ENCODE data around the gene HIGD1A. TPM values are rescaled to one million over a fixed set of nuclear protein-coding genes. Genes with fewer than 3 reads are reported as not detected.

Gene HIGD1A
- total and polyA plus RNA-seq, 7 donors = 81.0 to 169 (median 118) TPM

DNA sequence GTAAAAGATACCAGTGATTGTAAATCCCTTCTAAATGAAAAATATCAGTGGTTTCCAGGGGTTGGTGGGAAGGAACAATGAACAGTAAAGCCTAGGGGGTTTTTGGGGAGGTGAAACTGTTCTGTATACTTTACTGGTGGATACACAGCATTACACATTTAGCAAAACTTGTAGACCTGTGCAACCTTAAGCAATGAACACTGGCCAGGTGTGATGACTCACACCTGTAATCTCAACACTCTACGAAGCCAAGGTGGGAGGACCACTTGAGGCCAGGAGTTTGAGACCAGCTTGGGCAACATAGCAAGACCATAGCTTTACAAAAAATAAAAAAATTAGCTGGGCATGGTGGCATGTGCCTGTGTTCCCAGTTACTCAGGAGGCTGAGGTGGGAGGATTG lies 33.0 kb downstream of the HIGD1A start:
- no peak for TF ChIP-seq CTCF (IDR thresholded peaks at IDR 0.05)
- Histone ChIP-seq H3K9me3 (no peaks in the 10 kb centered on the region), H3K36me3 (ENCODE audit: insufficient read depth in 1 of 2, low read depth in 1 of 2) (no peaks in the 10 kb centered on the region), H3K4me1 (no peaks in the 10 kb centered on the region), H3K27ac (no peak overlapping the region), H3K27me3 (ENCODE audit: insufficient read depth in 3 of 3, low read length in 2 of 3) (no peaks in the 10 kb centered on the region), H3K4me3 (no peak overlapping the region)
- ATAC-seq (no peak), DNase-seq (no peak)
- 86 to 93% (median 91%) methylated on average over 1 of the region's 1 CpG for WGBS, 3 donors
- intact Hi-C loops (cut with DNase I) = no loop called here

GRCh38 chr3:42769477-42770131 lies 34.7 kb downstream of the HIGD1A start:
- intact Hi-C loops (cut with DNase I) = no loop called here
- ATAC-seq = no peak

DNA sequence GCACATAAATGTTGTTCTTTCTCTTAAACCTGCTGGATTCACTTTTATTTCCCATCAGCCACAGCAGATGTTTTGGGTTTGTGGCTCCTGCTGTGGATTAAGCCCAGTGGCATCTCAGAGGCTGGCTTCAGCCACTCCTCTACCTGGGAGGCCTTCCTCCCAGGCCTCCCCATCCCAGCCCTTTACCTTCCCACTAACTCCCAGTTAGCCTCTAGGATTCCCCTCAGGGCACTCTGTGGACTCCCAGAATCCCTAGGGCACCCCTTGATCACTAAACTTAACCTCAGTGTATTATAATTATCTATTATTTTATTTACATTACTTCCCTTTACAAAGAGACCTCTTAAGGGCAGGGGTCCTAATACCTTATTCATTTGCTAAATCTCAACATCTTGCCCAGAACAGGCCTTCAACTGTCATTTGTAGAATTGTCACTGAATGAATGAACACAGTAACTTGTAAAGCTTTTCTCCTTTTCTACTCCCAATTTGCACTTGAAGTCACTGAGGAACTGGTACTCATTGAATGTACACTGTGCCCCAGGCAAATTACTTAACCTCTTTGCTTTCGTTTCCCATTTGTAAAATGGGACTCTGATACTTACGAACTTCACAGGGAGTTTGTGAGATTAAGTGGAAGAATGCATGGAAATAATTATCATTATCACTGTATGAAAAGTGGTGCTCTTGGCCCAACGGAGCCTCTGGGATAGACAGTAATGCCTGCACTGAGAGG lies 39.6 kb downstream of the HIGD1A start:
- Histone ChIP-seq H3K27me3 (ENCODE audit: insufficient read depth in 3 of 3, low read length in 2 of 3) (no peaks in the 10 kb centered on the region), H3K4me1 (no peaks in the 10 kb centered on the region), H3K9me3 (no peaks in the 10 kb centered on the region), H3K27ac (no peak overlapping the region), H3K36me3 (ENCODE audit: insufficient read depth in 1 of 2, low read depth in 1 of 2) (no peaks in the 10 kb centered on the region), H3K4me3 (no peak overlapping the region)
- no peak for TF ChIP-seq CTCF (IDR thresholded peaks at IDR 0.05)
- intact Hi-C loops (cut with DNase I) = no loop called here
- no peak for ATAC-seq
- DNase-seq = no peak
- 62 to 78% (median 63%) methylated on average over 3 of the region's 3 CpGs for WGBS, 3 donors

More at GRCh38 chr3:42769477-42770131, 34.7 kb downstream of the HIGD1A start:
- Histone ChIP-seq H3K9me3 (no peaks in the 10 kb centered on the region), H3K4me1 (no peaks in the 10 kb centered on the region), H3K4me3 (no peak overlapping the region), H3K27ac (no peak overlapping the region), H3K36me3 (ENCODE audit: insufficient read depth in 1 of 2, low read depth in 1 of 2) (no peaks in the 10 kb centered on the region), H3K27me3 (ENCODE audit: insufficient read depth in 3 of 3, low read length in 2 of 3) (no peaks in the 10 kb centered on the region)
- TF ChIP-seq CTCF (IDR thresholded peaks at IDR 0.05) = no peak
- DNase-seq = no peak
- 79 to 86% (median 82%) methylated on average over 26 to 28 of the region's 28 CpGs for WGBS, 3 donors

DNA sequence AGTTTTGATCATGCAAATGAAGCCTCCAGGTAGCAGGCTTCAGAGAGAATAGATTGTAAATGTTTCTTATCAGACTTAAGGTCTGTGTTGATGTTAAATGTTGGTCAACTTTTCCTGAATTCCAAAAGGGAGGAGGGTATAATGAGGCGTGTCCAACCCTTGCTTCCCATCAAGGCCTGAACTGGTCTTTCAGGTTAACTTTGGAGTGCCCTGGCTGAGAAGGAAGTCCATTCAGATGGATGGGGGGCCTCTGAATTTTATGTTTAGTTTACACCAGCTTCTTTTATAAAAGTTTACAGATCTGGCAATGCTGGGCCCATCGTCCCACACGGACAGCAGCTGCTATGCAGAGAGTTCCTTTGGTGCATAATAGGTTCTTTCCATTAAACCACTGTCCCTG lies 40.2 kb downstream of the HIGD1A start:
- Histone ChIP-seq H3K4me3 (no peak overlapping the region), H3K4me1 (no peaks in the 10 kb centered on the region), H3K36me3 (ENCODE audit: insufficient read depth in 1 of 2, low read depth in 1 of 2) (no peaks in the 10 kb centered on the region), H3K9me3 (no peaks in the 10 kb centered on the region), H3K27me3 (ENCODE audit: insufficient read depth in 3 of 3, low read length in 2 of 3) (no peaks in the 10 kb centered on the region), H3K27ac (no peak overlapping the region)
- WGBS, 3 donors = 76 to 87% (median 80%) methylated on average over 3 of the region's 3 CpGs
- TF ChIP-seq CTCF (IDR thresholded peaks at IDR 0.05) = no peak
- ATAC-seq (no peak), DNase-seq (no peak)
- intact Hi-C loops (cut with DNase I) = no loop called here

Measured in psoas muscle (tissue), 8 donors.